COLO668 (cell line): ENCODE data around the gene BCDIN3D.

Experiments
- DNase-seq: peaks from one replicate; lab custom pipeline; 2025; ENCODE audit not compliant: unreplicated experiment; lab: John Stamatoyannopoulos, UW

BCDIN3D gene

DNA sequence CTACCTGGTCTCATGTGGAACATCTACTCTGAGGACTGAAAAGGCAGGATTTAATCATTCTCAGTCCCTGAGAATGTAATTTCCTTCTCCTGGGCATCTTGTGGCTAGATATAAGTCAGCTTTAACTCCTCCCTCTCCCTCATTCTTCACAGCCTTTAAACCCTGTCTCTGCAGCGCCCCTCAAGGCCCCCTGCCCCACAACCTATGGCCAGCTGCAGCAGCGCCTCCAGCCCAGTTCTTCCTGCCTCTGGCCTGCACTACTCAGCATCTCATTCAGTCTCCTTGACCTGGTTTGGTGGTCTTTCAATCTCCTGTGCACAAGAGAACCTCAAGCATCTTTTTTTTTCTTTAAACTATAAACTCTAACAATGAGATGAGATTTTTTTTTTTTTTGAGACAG is 44.0 kb downstream of the BCDIN3D start:
- DNase-seq: no peak

DNA sequence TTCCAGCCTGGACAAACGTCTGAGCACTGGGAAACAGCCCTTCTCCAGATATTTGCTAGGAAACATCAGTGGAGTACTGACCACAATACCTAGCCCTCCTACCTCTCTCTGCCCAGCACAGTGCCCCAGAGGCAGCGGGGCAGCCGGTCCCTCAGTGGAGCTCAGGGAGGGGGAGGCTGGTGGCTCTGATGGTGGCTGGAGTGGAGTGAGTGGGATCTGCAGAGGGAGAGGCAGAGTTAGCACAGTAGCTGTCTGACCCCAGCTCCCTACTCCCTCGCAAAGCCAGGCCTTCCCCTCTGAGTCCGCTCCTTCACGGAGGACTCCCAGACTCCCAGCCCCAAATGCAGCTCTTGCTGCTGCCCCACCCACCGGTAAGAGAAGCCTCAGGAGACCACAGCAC is 44.7 kb downstream of the BCDIN3D start:
- no peak for DNase-seq

DNA sequence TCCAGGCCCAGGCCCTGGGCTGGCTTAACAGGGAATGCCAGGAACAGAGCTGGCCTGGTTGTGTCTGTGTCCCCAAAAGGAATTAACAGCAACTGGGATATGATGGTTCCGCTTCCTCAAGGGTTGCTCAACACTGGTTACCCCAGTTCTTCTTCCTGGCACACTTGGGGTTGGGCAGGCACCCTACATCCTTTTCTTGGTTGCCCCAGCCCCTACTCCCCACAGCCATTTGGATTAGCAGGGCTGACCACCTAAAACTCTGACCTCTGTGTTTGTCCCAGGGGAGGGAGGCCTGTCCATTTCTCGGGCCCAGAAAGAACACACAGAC is 45.5 kb downstream of the BCDIN3D start:
- no peak for DNase-seq

DNA sequence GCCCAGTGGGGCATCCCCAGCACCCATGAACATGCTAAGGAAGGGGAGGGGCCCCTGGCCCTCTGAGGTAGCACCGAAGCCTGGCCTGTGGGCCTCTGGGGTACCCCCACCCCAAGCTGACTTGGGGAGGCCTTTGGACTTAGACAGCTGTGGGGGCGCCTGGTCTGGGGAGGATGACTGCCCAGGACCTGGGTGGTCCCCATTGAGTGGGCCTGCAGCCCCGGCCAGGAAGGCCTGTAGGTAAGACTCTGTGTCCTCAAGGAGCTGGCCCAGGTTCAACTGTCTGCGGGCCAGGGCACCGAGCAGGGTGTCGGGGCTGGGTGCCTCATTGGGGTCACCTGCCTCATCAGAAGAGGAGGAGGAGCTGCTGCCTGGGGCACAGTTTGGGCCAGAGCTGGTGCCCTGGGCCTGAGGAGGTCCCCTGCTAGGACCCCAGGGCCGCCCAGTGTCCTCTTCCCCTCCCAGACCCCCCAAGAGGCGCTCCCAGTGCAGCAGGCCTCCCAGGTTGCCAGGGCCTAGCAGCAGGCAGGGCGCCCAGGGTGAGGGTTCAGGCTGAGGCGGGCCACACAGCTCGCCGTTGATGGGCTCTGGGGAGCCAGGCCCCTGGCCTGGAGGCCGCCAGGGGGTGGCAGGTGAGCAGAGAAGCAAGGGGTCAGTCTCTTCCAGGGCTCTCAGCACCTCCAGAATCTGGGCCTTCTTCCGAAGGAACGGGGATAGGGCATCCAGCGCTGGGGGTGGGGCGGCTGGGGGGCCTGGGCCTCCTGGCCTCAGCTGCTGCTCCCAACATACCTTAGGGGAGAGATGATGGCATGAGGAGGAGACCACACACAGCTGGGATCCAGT is 46.1 kb downstream of the BCDIN3D start:
- DNase-seq: no peak

DNA sequence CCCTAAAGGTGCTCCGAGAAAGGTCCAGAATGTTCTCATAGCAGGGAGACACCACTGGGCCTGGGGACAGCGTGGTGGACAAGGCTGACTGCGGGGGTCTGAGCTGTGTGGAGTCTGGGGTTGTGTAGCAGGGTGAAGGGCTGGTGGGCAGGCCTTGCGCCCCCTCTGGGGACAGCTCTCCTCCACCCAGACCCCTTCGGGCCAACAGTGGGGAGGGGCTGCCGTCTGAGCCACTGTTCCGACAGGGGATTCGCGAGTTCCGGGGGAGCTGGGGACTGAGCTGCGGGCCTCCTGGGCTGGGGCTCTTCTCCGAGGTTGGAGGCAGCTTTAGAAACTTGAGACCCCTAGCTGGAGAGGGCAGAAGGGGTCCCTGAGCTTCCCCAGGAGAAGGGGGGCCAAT is 46.8 kb downstream of the BCDIN3D start:
- no peak for DNase-seq

DNA sequence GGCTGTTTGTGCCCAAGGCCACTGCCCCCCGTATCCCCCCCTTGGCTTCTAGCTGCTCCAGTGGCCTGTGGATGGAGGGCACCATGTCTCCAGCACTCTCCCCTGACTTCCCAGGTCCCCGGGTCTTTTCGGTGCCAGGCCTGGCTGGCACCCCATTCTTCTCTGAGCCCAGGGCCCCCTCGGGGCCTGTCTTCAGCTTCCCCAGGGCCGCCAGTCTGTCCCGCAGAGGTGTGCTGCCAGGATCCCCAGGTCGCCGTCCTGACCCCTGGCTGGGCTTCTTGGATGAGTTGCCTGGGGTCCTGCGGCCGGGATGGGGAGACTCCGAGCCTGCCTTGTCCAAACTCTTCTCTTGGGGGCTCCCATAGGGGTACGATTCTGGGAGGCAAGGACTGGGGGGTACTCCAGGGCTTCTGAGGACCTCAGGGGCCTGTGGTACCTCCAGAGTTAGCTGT is 47.2 kb downstream of the BCDIN3D start:
- no peak for DNase-seq

DNA sequence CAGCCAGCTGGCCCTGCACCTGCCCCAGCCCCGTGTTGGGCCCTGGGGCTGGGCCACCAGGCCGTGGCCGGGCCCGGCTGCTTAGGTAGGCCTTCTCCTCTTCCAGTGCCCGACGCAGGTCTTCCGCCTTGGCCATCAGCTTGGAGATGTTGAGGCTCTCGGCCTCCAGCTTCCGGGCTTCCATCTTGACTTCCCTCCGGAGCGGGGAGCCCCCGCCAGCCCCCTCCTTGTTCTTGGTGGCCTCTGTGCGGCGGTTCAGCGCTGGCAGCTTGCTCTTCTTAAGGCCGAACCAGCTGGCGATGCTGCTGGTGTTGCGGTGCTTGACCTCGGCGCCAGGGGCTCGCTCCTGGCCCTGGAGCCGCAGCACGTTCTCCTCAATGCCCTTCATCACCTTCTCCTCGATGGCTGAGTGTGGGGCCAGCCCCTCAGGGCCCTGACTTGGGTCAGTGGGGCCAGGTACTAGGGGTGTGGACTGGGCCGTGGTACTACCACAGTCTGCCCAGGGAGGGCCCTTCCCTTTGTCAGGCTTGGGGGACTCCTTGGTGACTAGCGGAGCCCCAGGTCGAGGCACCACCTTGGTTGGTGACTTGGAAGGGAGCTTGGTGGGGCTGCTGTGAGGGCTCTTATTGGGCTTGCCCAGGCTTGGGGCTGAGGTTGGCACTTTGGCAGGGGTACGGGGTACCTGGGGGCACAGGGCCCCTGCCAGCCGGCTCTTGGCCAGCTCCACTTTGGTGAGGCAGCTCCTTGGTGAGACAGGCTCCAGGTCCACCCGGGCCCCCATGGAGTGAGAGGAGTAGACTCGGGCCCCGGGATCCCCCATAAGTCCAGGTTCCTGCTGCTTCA is 47.9 kb downstream of the BCDIN3D start:
- DNase-seq: no peak

DNA sequence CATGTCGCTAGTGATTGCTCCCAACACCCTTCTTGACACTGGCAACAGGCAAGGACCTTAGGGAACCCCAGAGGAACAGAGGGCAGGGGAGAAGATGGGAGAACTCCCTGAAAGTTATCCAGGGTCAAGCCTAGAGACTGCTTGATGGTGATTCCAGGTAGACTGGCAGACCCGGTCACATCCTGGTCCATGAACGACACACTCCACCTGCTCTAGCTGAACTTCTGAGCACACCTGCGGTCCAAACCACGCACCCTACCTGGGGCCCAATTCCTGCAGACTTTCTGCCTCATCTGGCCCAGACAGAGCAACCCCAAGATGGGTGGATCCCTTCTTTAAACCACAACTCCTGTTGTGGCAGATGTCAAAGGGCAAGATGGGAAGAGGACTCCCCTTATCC is 48.9 kb downstream of the BCDIN3D start:
- no peak for DNase-seq

DNA sequence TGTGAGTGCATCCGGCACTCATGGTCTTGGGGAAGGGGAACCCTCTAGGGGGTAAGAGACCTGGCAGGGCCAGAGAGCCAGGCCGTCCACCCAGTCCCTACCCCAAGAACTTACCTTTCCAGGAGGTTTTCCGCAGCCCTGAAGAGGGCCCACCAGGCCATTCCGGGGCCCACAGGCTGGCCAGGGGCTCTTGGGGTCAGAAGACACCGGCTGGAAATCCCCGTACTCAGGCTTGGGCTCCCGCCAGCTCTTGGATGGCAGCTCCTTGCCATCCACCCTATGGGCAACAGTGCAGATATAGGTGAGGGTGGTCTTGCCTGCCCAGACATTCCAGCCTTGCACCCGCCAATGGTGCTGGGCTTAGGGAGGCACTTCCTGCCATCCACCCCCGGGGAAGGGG is 49.3 kb downstream of the BCDIN3D start:
- no peak for DNase-seq

DNA sequence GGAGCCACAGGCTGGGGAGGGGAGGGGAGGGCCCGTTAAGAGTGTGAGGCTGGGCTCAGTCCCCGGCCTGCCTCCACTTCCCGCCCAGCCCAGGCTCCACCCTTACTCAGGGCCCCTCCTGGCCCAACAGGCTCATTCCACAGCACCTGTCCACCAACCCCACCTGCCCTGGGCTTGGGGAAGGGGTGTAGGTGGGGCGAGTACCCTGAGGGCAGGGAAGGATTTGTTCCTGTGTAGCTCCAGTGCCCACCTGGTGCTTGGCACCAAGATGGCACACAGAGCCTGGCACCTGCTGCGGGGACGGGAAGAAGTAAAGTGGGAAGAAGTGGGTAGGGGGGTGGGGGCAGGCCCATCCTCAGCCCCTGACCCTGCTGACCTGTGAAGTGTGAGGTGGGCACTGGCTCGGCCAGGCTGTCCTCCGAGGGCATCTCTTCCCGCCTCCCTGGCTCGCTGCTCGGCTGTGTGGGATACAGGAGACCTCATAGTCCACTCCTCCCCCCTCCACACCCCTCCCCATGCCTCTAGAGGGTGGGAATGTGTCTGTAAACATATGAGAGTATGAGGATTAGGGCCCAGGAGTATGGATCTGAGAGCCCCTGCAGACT is 49.8 kb downstream of the BCDIN3D start:
- no peak for DNase-seq

DNA sequence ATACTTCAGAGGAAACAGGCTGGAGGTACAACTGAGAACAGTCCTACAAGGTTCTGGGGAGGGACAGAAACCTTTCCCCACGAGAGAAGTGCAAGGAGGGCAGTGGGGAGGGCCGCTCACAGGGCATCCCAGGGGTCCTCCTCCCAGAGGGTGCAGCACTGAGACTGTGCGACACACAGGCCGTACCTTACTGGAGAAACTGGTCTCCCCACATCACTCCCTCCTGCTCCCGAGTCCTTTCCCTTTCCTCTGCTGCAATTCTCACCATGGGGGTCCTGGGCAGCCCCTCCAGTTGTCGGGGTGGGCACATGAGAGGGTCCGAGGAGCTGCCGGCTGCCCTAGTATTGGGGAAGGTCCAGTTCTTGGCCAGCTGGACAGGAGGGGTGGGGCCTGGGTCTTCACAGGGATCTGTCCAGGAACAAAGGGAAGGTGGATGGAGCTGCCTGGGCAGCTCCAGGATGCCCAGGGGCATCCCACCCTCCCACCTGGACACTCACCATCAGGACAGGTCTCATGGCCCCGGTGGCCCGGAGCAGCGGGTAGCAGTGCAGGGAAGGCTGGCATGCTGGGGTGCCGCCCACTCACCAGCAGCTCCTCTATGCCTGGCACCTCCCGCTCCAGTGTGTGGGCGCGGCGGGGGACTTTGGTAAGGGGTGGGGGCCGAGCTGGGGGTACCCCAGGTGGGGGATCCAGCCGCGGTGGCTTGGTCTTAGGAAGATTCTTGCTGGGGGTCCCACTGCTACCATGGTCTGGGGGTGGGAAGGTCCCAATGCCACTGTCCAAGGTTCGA is 50.5 kb downstream of the BCDIN3D start:
- no peak for DNase-seq

DNA sequence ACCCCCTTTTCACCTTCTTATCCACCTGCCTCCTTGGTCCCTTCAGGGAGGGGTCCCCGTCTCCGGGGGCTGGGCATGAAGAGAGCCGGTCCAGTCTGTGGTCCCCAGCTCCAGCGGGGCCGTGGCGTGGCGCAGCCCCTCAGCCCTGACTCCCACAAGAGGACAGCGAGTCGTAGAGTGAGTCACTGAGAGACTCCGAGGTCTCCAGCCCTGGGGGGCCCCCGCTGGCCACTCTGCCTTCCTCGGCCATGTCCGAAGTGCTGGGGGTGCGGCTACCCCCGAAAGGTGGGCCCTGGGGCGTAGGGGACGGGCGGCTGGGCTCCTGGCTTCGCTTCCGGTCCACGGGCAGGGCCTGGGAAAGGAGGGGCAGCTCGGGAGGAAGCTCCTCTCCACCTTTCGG is 51.2 kb downstream of the BCDIN3D start:
- DNase-seq: no peak

DNA sequence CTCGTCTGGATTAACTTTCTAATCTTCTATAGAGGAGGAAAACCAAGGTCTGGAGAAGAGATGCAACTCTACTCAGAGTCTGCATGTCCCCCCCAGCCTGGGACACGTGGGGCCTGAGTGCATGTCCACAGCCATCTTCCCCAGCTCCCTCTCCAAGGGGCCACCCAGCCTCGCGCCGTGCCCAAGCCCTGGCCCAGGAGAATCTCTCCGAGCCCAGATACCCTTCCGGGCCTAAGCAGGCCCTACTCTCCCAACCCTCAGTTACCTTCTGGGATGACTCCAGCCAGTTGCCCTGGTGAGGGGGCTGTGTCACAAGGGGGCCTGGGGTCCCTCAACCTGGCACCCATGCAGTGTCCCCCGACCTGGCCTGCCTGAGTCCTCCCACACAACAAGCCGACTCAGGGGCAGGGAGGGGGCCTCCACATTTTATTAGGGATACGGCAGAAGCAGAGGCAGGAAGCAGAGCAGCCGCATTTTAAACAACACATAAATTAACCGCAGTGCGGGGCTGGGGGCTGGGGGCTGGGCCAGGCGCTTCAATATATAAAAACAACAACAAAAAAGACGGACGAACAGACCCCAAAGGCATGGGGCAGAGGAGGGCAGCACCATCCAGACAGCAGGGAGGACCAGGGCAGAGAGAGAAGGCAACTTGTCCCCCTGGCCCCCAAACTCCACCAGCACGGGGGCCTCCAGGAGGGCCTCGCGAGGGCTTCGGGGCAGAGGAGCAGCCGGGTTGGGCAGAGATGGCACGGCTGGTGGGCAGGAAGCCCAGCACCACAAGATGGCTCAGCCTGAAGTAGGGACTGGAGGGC is 52.0 kb downstream of the BCDIN3D start:
- no peak for DNase-seq

DNA sequence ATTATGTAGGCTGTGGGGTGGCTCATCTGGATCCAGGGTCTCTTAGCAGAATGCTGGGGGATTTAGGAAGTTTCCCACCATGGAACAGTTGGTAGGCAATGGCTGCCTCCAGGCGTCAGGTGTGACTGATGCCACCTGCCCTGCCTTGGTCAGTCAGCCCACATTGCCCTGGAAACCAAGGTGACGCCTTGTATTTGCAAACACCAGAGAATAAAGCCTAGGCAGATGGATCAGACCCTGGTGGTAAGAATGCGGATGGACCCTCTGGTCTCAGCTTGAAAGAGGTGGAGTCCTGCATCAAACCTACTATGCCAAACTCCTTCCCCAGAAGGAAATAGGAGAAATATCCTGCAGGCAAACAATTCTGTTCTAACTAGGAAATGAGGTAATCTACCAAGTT is 52.9 kb downstream of the BCDIN3D start:
- peak; percentile 9 for DNase-seq

DNA sequence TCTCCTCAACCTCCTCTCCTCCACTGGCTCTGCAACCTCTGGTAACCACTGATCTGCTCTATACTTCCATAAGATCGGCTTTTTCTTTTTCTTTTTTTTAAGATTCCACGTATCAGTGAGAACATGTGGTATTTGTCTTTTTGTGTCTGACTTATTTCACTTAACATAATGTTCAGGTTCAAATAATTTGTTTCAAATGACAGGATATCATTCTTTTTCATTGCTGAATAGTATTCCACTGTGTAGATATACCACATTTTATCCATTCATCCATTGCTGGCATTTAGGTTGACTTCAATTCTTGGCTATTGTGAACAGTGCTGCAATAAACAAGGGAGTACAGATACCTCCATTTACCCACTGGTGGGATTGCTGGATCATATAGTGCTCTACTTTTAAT is 55.2 kb downstream of the BCDIN3D start:
- no peak for DNase-seq
